Omental fat pad (tissue), 4 donors: ENCODE measurements around the gene SCLY. TPM values are rescaled to one million over a fixed set of nuclear protein-coding genes. Genes with fewer than 3 reads are reported as not detected.

ENCODE experiments used
- ATAC-seq: fragments of 150-250 bp; one replicate; pipeline ENCODE4 v1.9.1; 2016; ENCODE audit warnings: mild to moderate bottlenecking, moderate library complexity; ENCODE audit not compliant: low FRiP score
- DNase-seq: peaks from one replicate; pipeline ENCODE4 v3.0.0-alpha.2; 2019; ENCODE audit warnings: low spot score
- total RNA-seq, 4 donors: library from RNA; depleted of rRNA; stranded (reverse); fragments of >200 nt; gene quantifications; one replicate each; pipeline ENCODE4 v1.1.0, GENCODE V29; 2016
- TF ChIP-seq, protein P1 (sequence below), 3 donors: fragments of 450-650 bp; IDR thresholded peaks; one replicate each; pipeline ENCODE4 v1.5.1; 2016 to 2017; ENCODE audit warnings: antibody characterized with exemption in 3 of 3, mild to moderate bottlenecking in 3 of 3, moderate library complexity in 2 of 3

The SCLY gene
- total RNA-seq, 4 donors from 2014 or later, result 7.3 to 15.8 (median 12.5) TPM

DNA sequence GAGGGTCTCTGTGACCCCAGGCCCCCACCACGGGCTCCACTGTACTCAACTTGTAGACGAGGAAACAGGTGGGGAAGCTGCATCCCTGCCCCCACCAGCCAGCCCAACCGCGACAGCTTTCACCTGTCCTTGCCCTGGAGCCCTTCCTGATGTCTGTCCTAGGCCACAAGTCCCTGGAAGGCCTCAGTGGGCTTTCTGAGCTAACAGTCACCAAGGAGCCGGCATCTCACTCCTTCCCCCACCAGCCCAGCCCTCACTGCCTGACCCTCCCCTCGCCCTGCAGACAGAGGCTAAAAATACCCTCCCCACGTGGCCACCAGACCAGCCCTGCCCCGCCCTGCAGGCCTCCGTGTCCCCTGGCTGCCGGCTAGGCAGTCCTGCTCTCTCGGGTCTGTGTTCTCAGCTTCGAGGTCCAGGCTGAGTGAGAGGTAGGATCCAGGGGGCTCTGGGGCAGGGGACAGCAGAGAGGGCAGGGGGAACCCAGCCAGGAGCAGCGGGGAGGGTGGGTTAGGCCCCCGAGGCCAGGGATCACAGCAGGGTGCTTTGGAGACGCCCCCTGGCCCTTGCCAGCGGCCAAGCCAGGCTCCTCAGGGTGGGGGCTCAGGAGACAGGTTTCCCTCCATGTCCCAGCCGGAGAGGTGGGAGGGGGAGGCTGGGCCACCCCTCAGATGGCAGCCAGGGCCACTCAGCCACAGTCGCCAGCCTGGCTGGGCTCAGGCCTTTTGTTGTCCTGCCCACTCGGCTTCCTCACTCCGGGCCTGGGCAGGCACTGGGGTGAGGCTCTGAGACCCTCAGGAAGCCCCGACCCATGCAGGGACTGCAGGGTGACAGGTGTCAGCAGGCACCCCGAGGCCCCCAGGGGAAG, 77.8 kb downstream of the SCLY start, which contains the start of gene KLHL30:
Gene KLHL30 (plus strand): TSS at position 338 of the 865 bp plus-strand sequence. CDS start 2,087 bp downstream, outside the sequence.
- DNase-seq (no peak), ATAC-seq (no peak)
- TF ChIP-seq, protein P1, sequence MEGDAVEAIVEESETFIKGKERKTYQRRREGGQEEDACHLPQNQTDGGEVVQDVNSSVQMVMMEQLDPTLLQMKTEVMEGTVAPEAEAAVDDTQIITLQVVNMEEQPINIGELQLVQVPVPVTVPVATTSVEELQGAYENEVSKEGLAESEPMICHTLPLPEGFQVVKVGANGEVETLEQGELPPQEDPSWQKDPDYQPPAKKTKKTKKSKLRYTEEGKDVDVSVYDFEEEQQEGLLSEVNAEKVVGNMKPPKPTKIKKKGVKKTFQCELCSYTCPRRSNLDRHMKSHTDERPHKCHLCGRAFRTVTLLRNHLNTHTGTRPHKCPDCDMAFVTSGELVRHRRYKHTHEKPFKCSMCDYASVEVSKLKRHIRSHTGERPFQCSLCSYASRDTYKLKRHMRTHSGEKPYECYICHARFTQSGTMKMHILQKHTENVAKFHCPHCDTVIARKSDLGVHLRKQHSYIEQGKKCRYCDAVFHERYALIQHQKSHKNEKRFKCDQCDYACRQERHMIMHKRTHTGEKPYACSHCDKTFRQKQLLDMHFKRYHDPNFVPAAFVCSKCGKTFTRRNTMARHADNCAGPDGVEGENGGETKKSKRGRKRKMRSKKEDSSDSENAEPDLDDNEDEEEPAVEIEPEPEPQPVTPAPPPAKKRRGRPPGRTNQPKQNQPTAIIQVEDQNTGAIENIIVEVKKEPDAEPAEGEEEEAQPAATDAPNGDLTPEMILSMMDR (IDR thresholded peaks at IDR 0.05), result no peak

DNA sequence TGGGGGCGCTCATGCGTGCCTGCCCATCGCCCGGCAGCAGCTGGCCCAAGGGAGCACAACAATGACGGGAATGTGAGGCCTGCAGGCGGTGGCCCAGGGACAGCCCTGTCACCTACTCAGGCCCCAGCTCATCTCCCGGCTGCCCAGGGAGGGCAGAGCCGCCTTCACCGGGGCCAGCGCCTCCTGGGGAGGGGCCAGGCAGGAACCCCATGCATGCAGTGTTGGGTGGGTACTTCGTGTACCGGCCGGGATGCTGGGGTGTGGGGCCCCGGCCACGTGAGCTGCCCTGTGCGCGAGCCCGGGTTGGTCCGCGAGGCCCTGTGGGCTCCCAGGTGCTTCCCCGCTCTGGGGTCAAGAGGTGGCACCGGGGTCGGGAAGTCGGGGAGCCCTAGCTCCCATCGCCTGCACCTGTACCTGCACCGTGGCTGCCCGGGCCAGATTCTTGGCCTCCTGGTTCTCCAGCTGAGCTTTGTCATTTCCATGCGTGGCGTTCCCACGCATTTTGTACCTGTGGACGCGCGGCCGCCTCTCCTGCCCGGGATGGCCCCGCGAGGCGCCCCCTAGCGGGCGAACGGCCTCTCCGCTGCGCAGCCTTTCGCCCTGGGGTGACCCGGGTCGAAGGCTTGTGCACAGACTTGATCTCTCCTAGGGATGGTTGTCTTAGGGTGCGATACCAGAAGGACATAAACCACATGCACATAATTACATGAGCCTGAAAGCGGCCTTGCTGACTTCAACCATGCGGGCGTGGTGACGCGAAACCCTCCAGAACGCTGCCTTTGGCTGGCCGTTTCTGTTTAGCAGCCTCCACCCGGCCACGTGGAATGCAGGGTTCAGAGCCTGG, 78.6 kb downstream of the SCLY start:
- DNase-seq (no peak), ATAC-seq (no peak)
- TF ChIP-seq, protein P1 (IDR thresholded peaks at IDR 0.05), result no peak

DNA sequence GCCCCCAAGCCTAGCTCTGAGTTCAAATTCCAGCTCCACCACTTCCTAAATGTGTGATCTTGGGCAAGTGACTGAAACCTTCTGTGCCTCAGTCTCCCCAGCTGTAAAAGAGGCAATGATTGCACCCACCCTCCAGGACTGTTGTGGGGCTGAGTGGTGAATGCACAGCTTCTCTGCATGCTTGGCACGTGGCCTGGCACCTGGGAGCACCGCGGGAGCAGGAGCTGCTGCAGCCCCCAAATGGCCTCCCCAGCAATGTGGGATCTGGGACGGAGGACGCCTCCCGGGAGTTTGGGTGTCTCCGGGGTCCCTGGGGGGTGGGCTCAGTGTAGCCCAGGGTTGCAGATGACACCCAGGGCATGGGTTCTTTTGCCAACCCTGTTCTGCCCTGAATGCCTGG, 79.2 kb downstream of the SCLY start:
- ATAC-seq (no peak), DNase-seq (no peak)
- TF ChIP-seq, protein P1 (IDR thresholded peaks at IDR 0.05), result no peak

DNA sequence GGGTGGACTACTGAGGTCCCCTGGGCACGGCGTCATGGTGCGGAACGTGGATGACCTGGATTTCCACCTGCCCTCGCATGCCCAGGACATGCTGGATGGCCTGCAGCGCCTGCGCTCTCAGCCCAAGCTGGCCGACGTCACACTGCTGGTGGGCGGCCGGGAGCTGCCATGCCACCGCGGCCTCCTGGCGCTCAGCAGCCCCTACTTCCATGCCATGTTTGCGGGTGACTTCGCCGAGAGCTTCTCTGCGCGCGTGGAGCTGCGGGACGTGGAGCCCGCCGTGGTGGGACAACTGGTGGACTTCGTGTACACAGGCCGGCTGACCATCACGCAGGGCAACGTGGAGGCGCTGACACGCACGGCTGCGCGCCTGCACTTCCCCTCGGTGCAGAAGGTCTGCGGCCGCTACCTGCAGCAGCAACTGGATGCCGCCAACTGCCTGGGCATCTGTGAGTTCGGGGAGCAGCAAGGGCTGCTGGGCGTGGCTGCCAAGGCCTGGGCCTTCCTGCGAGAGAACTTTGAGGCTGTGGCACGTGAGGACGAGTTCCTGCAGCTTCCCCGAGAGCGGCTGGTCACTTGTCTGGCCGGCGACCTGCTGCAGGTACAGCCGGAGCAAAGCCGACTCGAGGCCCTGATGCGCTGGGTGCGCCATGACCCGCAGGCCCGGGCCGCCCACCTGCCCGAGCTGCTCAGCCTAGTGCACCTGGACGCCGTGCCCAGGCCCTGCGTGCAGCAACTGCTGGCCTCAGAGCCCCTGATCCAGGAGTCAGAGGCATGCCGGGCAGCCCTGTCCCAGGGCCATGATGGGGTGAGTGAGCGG, 80.1 kb downstream of the SCLY start:
- no peak for ATAC-seq
- DNase-seq, result no peak
- TF ChIP-seq, protein P1 (IDR thresholded peaks at IDR 0.05), result no peak

DNA sequence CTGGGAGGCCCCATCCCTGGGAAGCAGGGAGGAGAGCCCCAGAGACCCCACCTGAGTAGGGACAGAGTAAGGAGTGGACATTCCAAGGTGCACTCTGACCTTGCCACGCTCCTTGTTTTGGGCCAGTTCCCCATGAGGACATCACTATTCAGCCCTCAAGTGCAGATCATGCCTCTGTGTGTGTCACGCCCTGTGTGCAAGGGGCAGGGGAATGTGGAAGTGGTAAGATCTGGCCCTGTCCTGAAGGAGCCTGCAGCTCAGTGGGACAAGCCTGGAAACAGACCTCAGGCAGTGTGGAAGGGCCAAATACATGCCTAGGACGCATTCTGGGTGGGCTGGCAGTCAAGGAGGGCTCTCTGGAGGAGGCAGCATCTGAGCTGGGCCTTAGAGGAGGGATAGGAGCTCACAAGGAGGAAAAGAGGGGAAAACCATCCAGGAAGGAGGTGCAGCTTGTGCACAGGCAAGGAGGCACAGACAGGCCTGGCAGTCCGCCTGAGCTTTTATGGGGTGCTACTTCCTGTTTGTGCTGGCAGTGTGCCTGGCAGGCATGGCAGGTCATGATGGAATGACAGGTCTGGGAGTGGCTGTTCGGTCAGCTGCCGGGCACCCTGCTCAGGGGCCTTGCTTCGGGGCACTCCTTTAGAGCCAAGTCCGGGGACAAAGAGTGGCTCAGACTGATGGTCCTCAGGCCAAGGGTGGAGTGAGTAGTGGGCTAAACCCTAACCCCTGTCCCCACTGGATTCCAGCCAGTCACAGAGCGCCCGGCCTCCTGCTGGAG, 80.9 kb downstream of the SCLY start:
- DNase-seq (no peak), ATAC-seq (no peak)
- TF ChIP-seq, protein P1 (IDR thresholded peaks at IDR 0.05), result no peak
